GM18526 (cell line): ENCODE data around the gene EMD.

ENCODE experiments used
- POLR2A ChIP-seq: IDR thresholded peaks from 3 replicates; pipeline ENCODE4 v1.6.1; 2011; ENCODE audit not compliant: insufficient read length; ENCODE audit errors: extremely low read depth

Gene EMD

GRCh38 chrX:154401045-154401799 is 22.1 kb downstream of the EMD start:
- TF ChIP-seq POLR2A = no peak

GRCh38 chrX:154401918-154402621 is 23.0 kb downstream of the EMD start:
- no peak for TF ChIP-seq POLR2A

GRCh38 chrX:154402622-154403127 is 23.6 kb downstream of the EMD start:
- no peak for TF ChIP-seq POLR2A

- no peak for TF ChIP-seq POLR2A
These were observed 24.1 kb downstream of the EMD start for GRCh38 chrX:154403192-154403591.

GRCh38 chrX:154403858-154404257 is 24.8 kb downstream of the EMD start:
- no peak for TF ChIP-seq POLR2A

GRCh38 chrX:154404625-154405192 is 25.6 kb downstream of the EMD start:
- no peak for TF ChIP-seq POLR2A

GRCh38 chrX:154408659-154409221 is 29.6 kb downstream of the EMD start:
- no peak for TF ChIP-seq POLR2A

- no peak for TF ChIP-seq POLR2A
These were observed 30.3 kb downstream of the EMD start, which contains the start of gene DNASE1L1 for GRCh38 chrX:154409222-154409871. DNASE1L1 (minus strand) TSS chrX:154409254; CDS start chrX:154405568, 3,686 bp downstream.

- peak; percentile 48 for TF ChIP-seq POLR2A
These were observed 32.9 kb downstream of the EMD start for GRCh38 chrX:154411981-154412340.

GRCh38 chrX:154412468-154412867 is 33.4 kb downstream of the EMD start:
- TF ChIP-seq POLR2A = no peak

- no peak for TF ChIP-seq POLR2A
These were observed 34.0 kb downstream of the EMD start for GRCh38 chrX:154413142-154413541.

- TF ChIP-seq POLR2A = no peak
These were observed 38.1 kb downstream of the EMD start for GRCh38 chrX:154417157-154417556.

- no peak for TF ChIP-seq POLR2A
These were observed 40.1 kb downstream of the EMD start for GRCh38 chrX:154419189-154419588.

GRCh38 chrX:154419688-154420401 is 40.8 kb downstream of the EMD start:
- no peak for TF ChIP-seq POLR2A

GRCh38 chrX:154420402-154420756 is 41.3 kb downstream of the EMD start:
- TF ChIP-seq POLR2A = no peak
